WTC11 (cell line): ENCODE data around the gene B3GNT4. TPM values are rescaled to one million over a fixed set of nuclear protein-coding genes. Genes with fewer than 3 reads are reported as not detected.

Source experiments
- ATAC-seq: fragments of 200-7000 bp; cut with Tn5 transposase; 2 replicates; pipeline ENCODE4 v1.10.0; 2021; ENCODE audit warnings: mild to moderate bottlenecking, moderate library complexity
- CTCF ChIA-PET: fragments of 300-600 bp; sonication (Branson Sonifier 250); formaldehyde crosslinking; loops from one replicate; lab custom pipeline; 2021; ENCODE audit warnings: antibody characterized with exemption; lab: Charles Lee
- POLR2A ChIA-PET: fragments of 350-600 bp; sonication (Branson Sonifier 250); formaldehyde crosslinking; loops from one replicate; lab custom pipeline; 2021; ENCODE audit warnings: antibody characterized with exemption; lab: Charles Lee
- DNase-seq: peaks from one replicate; pipeline ENCODE4 v3.0.0; 2021; ENCODE audit warnings: low spot score
- H3K27ac Mint-ChIP-seq: 2 replicates; pipeline ENCODE4 v1.8.0; 2021; ENCODE audit warnings: mixed read lengths
- H3K27me3 Mint-ChIP-seq: 2 replicates; pipeline ENCODE4 v1.8.0; 2021; ENCODE audit warnings: low read depth, mild to moderate bottlenecking, moderate library complexity, mixed read lengths
- H3K36me3 Mint-ChIP-seq: 2 replicates; pipeline ENCODE4 v1.8.0; 2021; ENCODE audit warnings: mixed read lengths
- H3K4me1 Mint-ChIP-seq: 2 replicates; pipeline ENCODE4 v1.8.0; 2022; ENCODE audit warnings: mixed read lengths
- H3K4me3 Mint-ChIP-seq: 2 replicates; pipeline ENCODE4 v1.8.0; 2021; ENCODE audit warnings: mild to moderate bottlenecking, moderate library complexity, mixed read lengths
- H3K9me3 Mint-ChIP-seq: 2 replicates; pipeline ENCODE4 v1.8.0; 2021; ENCODE audit warnings: mixed read lengths
- AR ChIP-seq: fragments of 250-450 bp; sonication (Bioruptor Pico); IDR thresholded peaks from 2 replicates; pipeline ENCODE4 v1.9.0; 2021; ENCODE audit warnings: mild to moderate bottlenecking
- ATF1 ChIP-seq: sonication (generic); formaldehyde crosslinking; IDR thresholded peaks from 2 replicates; pipeline ENCODE4 v1.8.1; 2023; ENCODE audit warnings: mild to moderate bottlenecking, moderate library complexity, missing genetic modification reagents
- CDX4 ChIP-seq: fragments of 250-450 bp; sonication (Bioruptor Pico); IDR thresholded peaks from 2 replicates; pipeline ENCODE4 v1.9.0; 2021; ENCODE audit warnings: moderate library complexity, mild to moderate bottlenecking, inconsistent platforms, borderline replicate concordance
- CTCF ChIP-seq: fragments of 200-600 bp; IDR thresholded peaks from 2 replicates; pipeline ENCODE4 v1.8.0; 2022; ENCODE audit warnings: antibody characterized with exemption
- GABPB1 ChIP-seq: sonication (generic); formaldehyde crosslinking; IDR thresholded peaks from 2 replicates; pipeline ENCODE4 v1.8.1; 2023; ENCODE audit warnings: mild to moderate bottlenecking, missing genetic modification reagents
- IRF2 ChIP-seq: sonication (generic); formaldehyde crosslinking; IDR thresholded peaks from 2 replicates; pipeline ENCODE4 v1.8.0; 2022; ENCODE audit warnings: low read depth, missing genetic modification reagents, borderline replicate concordance
- JAZF1 ChIP-seq: fragments of 250-450 bp; sonication (Bioruptor Pico); IDR thresholded peaks from 2 replicates; pipeline ENCODE4 v1.9.0; 2021; ENCODE audit warnings: moderate library complexity, mild to moderate bottlenecking, inconsistent platforms
- KAT7 ChIP-seq: sonication (generic); formaldehyde crosslinking; IDR thresholded peaks from 2 replicates; pipeline ENCODE4 v1.8.1; 2023; ENCODE audit warnings: missing genetic modification reagents, mild to moderate bottlenecking, borderline replicate concordance
- NR2C2 ChIP-seq: sonication (generic); formaldehyde crosslinking; IDR thresholded peaks from 2 replicates; pipeline ENCODE4 v1.8.0; 2022; ENCODE audit warnings: mild to moderate bottlenecking, missing genetic modification reagents
- NR3C1 ChIP-seq: sonication (generic); formaldehyde crosslinking; conservative IDR thresholded peaks from 2 replicates; pipeline ENCODE4 v1.8.1; 2023; ENCODE audit warnings: low read depth, mild to moderate bottlenecking, missing genetic modification reagents
- PREB ChIP-seq: sonication (generic); formaldehyde crosslinking; IDR thresholded peaks from 2 replicates; pipeline ENCODE4 v1.8.1; 2022; ENCODE audit warnings: mild to moderate bottlenecking, missing genetic modification reagents, moderate library complexity, borderline replicate concordance
- PRRX2 ChIP-seq: fragments of 250-450 bp; sonication (Bioruptor Pico); IDR thresholded peaks from 2 replicates; pipeline ENCODE4 v1.8.0; 2021; ENCODE audit warnings: mild to moderate bottlenecking
- RORB ChIP-seq: fragments of 250-450 bp; sonication (Bioruptor Pico); IDR thresholded peaks from 2 replicates; pipeline ENCODE4 v1.9.0; 2021; ENCODE audit warnings: mild to moderate bottlenecking
- TP53 ChIP-seq: sonication (generic); formaldehyde crosslinking; IDR thresholded peaks from 2 replicates; pipeline ENCODE4 v1.8.1; 2023; ENCODE audit warnings: mild to moderate bottlenecking, missing genetic modification reagents
- ZBTB21 ChIP-seq: sonication (generic); formaldehyde crosslinking; IDR thresholded peaks from 2 replicates; pipeline ENCODE4 v1.8.1; 2023; ENCODE audit warnings: mild to moderate bottlenecking, missing genetic modification reagents, borderline replicate concordance
- ZNF121 ChIP-seq: sonication (generic); formaldehyde crosslinking; IDR thresholded peaks from 2 replicates; pipeline ENCODE4 v1.8.0; 2023; ENCODE audit warnings: missing genetic modification reagents
- ZNF219 ChIP-seq: sonication (generic); formaldehyde crosslinking; IDR thresholded peaks from 2 replicates; pipeline ENCODE4 v1.8.0; 2023; ENCODE audit warnings: missing genetic modification reagents, mild to moderate bottlenecking, borderline replicate concordance
- ZNF232 ChIP-seq: sonication (generic); formaldehyde crosslinking; IDR thresholded peaks from 2 replicates; pipeline ENCODE4 v1.8.0; 2022; ENCODE audit warnings: mild to moderate bottlenecking, missing genetic modification reagents
- ZNF317 ChIP-seq: sonication (generic); formaldehyde crosslinking; IDR thresholded peaks from 2 replicates; pipeline ENCODE4 v1.8.1; 2023; ENCODE audit warnings: low read depth, mild to moderate bottlenecking, moderate library complexity, missing genetic modification reagents, borderline replicate concordance
- total RNA-seq: library from RNA; stranded (reverse); gene quantifications from 3 replicates; pipeline ENCODE4 v1.2.3, GENCODE V29; 2021
- TF ChIP-seq, protein P1 (sequence below): sonication (generic); formaldehyde crosslinking; IDR thresholded peaks from 2 replicates; pipeline ENCODE4 v1.8.1; 2023; ENCODE audit warnings: mild to moderate bottlenecking, missing genetic modification reagents
- TF ChIP-seq, protein P2 (sequence below): sonication (generic); formaldehyde crosslinking; IDR thresholded peaks from 2 replicates; pipeline ENCODE4 v1.8.1; 2022; ENCODE audit warnings: low read depth, mild to moderate bottlenecking, moderate library complexity, missing genetic modification reagents, borderline replicate concordance
- TF ChIP-seq, protein P3 (sequence below): sonication (generic); formaldehyde crosslinking; IDR thresholded peaks from 2 replicates; pipeline ENCODE4 v1.8.1; 2022; ENCODE audit warnings: missing genetic modification reagents, borderline replicate concordance
- TF ChIP-seq, protein P4 (sequence below): sonication (generic); formaldehyde crosslinking; IDR thresholded peaks from 2 replicates; pipeline ENCODE4 v1.8.1; 2023; ENCODE audit warnings: mild to moderate bottlenecking, missing genetic modification reagents, moderate library complexity

The B3GNT4 gene
- total RNA-seq, 1 experiment from 2014 or later = 2.0 TPM

GRCh38 chr12:122215771-122216170 lies 12.3 kb downstream of the B3GNT4 start:
- H3K27ac Mint-ChIP-seq = no peak overlapping the region
- no peak overlapping the region for H3K4me3 Mint-ChIP-seq
- H3K9me3 Mint-ChIP-seq = no peaks in the 10 kb centered on the region
- ChIA-PET POLR2A (no interaction called here), CTCF (interaction anchor here (0.6 kb wide), 1 partner anchor 56 kb away, joined by 3 read pairs; no protein-coding TSS in a partner anchor)
- TF ChIP-seq ZNF317 (CRISPR knock-in tag) (no peak), JAZF1 (no peak), ZNF232 (CRISPR knock-in tag) (no peak), NR2C2 (CRISPR knock-in tag) (no peak), KAT7 (CRISPR knock-in tag) (no peak), AR (no peak), ZBTB21 (CRISPR knock-in tag) (no peak), ZNF219 (CRISPR knock-in tag) (no peak), CDX4 (CRISPR knock-in tag) (no peak), ATF1 (CRISPR knock-in tag) (no peak), TP53 (CRISPR knock-in tag) (no peak), NR3C1 (CRISPR knock-in tag) (no peak)
- TF ChIP-seq, protein P1, sequence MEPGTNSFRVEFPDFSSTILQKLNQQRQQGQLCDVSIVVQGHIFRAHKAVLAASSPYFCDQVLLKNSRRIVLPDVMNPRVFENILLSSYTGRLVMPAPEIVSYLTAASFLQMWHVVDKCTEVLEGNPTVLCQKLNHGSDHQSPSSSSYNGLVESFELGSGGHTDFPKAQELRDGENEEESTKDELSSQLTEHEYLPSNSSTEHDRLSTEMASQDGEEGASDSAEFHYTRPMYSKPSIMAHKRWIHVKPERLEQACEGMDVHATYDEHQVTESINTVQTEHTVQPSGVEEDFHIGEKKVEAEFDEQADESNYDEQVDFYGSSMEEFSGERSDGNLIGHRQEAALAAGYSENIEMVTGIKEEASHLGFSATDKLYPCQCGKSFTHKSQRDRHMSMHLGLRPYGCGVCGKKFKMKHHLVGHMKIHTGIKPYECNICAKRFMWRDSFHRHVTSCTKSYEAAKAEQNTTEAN (CRISPR knock-in tag) = no peak
- TF ChIP-seq, protein P2, sequence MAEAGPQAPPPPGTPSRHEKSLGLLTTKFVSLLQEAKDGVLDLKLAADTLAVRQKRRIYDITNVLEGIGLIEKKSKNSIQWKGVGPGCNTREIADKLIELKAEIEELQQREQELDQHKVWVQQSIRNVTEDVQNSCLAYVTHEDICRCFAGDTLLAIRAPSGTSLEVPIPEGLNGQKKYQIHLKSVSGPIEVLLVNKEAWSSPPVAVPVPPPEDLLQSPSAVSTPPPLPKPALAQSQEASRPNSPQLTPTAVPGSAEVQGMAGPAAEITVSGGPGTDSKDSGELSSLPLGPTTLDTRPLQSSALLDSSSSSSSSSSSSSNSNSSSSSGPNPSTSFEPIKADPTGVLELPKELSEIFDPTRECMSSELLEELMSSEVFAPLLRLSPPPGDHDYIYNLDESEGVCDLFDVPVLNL = no peak
- DNase-seq (no peak), ATAC-seq (no peak)
- no peaks in the 10 kb centered on the region for H3K27me3 Mint-ChIP-seq
- H3K4me1 Mint-ChIP-seq = no peaks in the 10 kb centered on the region
- H3K36me3 Mint-ChIP-seq = peaks cover 59% of the 10 kb centered on the region

- Mint-ChIP-seq H3K36me3 (peaks cover 61% of the 10 kb centered on the region), H3K27me3 (no peaks in the 10 kb centered on the region)
- POLR2A ChIA-PET = no interaction called here
- TF ChIP-seq, protein P3, sequence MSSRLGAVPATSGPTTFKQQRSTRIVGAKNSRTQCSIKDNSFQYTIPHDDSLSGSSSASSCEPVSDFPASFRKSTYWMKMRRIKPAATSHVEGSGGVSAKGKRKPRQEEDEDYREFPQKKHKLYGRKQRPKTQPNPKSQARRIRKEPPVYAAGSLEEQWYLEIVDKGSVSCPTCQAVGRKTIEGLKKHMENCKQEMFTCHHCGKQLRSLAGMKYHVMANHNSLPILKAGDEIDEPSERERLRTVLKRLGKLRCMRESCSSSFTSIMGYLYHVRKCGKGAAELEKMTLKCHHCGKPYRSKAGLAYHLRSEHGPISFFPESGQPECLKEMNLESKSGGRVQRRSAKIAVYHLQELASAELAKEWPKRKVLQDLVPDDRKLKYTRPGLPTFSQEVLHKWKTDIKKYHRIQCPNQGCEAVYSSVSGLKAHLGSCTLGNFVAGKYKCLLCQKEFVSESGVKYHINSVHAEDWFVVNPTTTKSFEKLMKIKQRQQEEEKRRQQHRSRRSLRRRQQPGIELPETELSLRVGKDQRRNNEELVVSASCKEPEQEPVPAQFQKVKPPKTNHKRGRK (CRISPR knock-in tag) = no peak
- no peak for TF ChIP-seq PRRX2 (CRISPR knock-in tag)
- no peak for TF ChIP-seq ZBTB21 (CRISPR knock-in tag)
- TF ChIP-seq IRF2 (CRISPR knock-in tag) = no peak
- no peak for TF ChIP-seq GABPB1 (CRISPR knock-in tag)
- no peak for TF ChIP-seq ZNF121
- no peak for TF ChIP-seq NR3C1 (CRISPR knock-in tag)
- TF ChIP-seq, protein P4, sequence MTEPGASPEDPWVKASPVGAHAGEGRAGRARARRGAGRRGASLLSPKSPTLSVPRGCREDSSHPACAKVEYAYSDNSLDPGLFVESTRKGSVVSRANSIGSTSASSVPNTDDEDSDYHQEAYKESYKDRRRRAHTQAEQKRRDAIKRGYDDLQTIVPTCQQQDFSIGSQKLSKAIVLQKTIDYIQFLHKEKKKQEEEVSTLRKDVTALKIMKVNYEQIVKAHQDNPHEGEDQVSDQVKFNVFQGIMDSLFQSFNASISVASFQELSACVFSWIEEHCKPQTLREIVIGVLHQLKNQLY (CRISPR knock-in tag) = no peak
- TF ChIP-seq ZNF232 (CRISPR knock-in tag) = no peak
- no peak for TF ChIP-seq PREB (CRISPR knock-in tag)
- no peak for TF ChIP-seq RORB (CRISPR knock-in tag)
- TF ChIP-seq CTCF = no peak
Measured at GRCh38 chr12:122216445-122216844, 12.9 kb downstream of the B3GNT4 start.

More at GRCh38 chr12:122216445-122216844, 12.9 kb downstream of the B3GNT4 start:
- DNase-seq (no peak), ATAC-seq (no peak)
- no peaks in the 10 kb centered on the region for H3K4me1 Mint-ChIP-seq
- no peaks in the 10 kb centered on the region for H3K9me3 Mint-ChIP-seq
- CTCF ChIA-PET = no interaction called here
- no peak overlapping the region for H3K4me3 Mint-ChIP-seq
- no peak overlapping the region for H3K27ac Mint-ChIP-seq
